Stimulated activated CD4-positive, alpha-beta T cell treated with anti-CD3 and anti-CD28 coated beads, Interleukin-4, amount 100 ng/mL, for 48 hours (primary cell): ENCODE measurements around the gene SYDE1.
A peak's percentile ranks its signal among the peaks of the same experiment; 100 is the strongest.
"Not testable (repeated sequence)": the region's sequence is repeated elsewhere in the genome, so short reads cannot be mapped to it uniquely, and the experiment has no call there.

Experiments used
- DNase-seq, 2 donors: peaks; one replicate each; pipeline ENCODE4 v3.0.0-alpha.2; 2020; ENCODE audit warnings: low read depth in 2 of 2

The SYDE1 gene, protein sequence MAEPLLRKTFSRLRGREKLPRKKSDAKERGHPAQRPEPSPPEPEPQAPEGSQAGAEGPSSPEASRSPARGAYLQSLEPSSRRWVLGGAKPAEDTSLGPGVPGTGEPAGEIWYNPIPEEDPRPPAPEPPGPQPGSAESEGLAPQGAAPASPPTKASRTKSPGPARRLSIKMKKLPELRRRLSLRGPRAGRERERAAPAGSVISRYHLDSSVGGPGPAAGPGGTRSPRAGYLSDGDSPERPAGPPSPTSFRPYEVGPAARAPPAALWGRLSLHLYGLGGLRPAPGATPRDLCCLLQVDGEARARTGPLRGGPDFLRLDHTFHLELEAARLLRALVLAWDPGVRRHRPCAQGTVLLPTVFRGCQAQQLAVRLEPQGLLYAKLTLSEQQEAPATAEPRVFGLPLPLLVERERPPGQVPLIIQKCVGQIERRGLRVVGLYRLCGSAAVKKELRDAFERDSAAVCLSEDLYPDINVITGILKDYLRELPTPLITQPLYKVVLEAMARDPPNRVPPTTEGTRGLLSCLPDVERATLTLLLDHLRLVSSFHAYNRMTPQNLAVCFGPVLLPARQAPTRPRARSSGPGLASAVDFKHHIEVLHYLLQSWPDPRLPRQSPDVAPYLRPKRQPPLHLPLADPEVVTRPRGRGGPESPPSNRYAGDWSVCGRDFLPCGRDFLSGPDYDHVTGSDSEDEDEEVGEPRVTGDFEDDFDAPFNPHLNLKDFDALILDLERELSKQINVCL

DNA sequence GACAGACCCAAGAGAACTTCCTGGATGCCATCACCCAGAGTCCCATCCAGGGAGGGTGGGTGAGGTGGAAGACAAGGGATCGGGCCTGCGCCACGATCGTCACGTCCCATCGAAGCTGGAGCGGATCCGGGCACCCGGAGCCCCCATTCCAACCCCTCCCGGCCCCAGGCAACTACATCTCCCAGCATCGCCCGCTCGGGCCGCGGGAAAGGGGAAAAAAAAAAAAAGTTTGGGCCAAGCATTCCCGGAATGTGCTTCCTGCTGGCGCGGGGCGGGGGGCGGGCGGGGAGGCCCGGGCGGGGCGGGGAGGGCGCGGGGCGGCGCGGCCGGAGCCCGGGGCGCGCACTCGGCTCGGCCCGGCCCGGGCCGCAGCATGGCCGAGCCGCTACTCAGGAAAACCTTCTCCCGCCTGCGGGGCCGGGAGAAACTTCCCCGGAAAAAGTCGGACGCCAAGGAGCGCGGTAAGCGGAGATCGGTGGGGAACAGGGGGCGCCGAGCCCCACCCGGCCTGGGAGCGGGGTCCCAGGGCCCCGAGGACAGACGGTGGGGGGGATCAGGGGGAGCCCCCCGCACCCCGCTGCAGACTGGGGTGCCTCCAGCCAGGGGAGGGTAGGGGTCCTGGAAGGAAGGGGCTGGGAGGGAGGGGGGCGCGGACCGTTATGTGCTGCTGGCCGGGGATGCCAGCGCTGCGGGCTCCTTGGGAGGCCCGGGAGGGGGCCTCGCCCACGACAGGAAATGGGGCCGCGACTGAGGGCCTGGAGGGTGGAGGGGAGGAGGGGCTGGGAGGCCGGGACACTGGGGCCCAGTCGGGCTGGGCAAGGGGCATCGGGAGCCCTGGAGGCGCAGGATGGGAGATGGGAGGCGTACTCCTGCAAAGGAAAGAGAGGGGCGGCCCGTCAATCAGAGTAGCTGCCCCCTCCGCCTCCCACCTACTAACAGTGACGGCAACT, at the start of gene SYDE1:
SYDE1 (plus strand) TSS at position 341 of the 950 bp plus-strand sequence; CDS start at position 374, 33 bp downstream.
- DNase-seq, result peak; percentile 19 to 24

DNA sequence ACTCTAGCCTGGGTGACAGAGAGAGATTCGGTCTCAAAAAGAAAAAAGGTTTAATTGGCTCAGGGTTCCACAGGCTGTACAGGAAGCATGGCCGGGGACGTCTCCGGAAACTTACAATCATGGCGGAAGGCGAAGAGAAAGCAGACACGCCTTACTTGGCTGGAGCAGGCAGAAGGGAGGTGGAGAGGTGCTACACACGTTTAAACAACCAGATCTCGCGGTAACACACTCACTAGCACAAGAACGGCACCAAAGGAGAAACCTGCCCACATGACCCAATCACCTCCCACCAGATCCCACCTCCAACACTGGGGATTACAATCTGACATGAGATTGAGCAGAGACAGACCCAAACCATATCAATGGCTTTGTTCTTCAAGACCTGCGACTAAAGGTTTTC, 45.2 kb upstream of the SYDE1 start:
- no peak for DNase-seq

DNA sequence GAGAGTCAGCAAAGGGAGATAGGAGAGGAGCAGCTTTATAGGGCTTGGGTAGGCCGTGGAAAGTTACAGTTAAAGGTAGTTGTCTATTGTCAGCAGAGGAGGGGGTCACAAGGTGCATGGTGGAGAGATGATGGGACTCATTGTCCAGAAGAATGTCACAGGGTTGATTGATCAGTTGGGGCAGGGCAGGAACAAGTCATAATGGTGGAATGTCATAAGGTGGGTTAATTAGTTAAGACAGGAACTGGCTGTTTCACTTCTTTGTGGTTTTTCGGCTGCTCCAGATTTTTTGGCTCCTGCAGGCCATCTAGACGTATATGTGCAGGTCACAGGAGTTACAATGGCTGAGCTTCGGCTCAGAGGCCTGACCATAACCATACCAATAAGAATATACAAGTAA, 36.8 kb upstream of the SYDE1 start:
- DNase-seq, result not testable (repeated sequence)

DNA sequence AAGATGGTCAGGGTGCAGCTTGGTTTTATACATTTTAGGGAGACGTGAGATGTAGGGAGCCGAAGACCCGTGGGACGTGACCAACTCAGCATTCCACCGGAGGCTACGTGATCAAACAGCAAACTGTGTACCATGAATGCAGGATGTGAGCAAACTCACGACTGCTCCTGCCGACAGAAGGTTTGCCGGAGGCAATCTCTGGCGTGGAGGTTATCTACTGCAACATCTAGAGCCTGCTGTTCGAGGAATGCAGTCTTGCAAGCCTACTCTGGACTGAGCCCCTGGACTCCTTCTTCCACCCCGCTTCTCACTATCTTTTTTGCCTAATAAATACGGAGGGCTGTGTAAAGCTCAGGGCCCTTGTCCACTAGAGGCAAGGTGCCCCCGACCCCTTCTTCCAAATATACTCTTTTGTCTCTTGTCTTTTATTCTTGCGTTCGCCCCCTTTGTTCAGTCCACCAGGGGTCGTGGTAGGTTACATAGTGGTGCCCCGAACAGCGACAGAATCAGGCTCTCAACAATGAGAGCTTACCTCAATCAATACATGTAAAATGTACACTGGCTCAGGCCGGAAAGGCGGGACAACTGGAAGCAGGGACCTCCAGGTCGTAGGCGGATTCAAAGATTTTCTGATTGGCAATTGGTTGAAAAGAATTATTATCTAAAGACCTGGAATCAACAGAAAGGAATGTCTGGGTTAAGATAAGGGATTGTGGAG, 34.1 kb upstream of the SYDE1 start:
- no peak for DNase-seq

DNA sequence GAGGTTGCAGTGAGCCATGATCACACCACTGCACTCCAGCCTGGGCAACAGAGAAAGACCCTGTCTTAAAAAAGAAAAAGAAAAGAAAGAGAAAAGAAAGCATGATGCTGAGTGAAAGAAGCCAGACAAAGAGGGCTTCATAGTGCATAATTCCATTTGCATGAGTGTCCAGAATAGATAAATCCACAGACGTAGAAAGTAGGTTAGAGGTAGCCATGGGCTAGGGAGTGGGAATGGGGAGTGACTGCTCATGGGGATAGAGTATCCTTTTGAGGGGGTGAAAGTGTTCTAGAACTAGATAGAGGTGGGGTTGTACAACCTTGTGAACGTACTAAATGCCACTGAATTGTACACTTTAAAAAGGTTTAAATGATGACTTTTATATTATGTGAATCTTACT, 32.8 kb upstream of the SYDE1 start:
- DNase-seq, result no peak

DNA sequence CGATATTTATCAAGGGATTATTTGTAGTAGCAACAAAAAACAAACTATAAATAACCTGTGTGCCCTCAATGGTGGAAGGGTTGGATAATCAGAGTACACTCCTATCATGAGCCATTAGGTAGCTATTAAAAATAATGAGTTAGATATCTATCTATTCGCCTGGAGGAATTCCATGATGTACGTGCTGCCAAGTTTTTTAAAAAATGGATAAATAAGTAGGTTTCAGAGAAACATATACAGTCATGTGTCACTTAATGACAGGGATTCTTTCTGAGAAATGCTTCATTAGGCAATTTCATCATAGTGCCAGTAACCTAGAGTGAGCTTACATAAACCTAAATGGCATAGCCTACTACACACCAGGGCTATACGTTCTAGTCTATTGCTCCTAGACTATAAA, 31.4 kb upstream of the SYDE1 start:
- no peak for DNase-seq

DNA sequence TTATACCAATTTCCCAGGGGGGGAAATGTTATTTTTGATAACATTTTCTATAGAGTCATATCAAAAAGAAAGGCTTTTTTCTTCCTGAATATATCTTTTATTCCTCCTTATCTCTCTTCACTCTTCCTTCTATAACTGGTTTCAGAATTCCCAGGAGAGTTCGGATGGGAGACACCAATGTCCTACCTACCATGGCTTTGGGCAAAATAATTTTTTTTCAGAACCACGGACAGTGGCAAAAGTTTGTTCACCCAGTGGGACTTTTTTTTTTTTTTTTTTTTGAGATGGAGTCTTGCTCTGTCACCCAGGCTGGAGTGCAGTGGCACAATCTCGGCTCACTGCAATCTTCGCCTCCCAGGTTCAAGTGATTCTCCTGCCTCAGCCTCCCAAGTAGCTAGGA, 27.2 kb upstream of the SYDE1 start:
- not testable (repeated sequence) for DNase-seq

DNA sequence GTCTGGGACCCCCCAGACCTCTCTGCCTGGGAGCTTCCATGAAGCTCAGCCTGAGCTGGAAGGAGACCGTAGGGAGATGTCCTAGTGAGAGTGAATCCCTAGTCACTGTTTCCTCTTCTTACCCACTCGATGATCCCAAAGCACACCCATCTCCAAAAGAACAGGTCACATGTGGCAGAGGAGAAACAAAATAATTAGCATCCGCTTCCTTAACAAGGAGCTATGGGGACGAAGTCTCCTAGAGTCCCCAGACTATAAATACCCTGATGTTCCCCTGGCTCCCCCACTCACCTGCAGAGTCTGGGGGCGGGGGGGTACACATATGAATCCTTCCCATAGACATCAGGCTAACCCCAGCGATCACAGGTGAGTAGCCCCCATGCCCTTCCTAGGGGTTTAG, 25.3 kb upstream of the SYDE1 start, which contains the start of gene OR1I1:
OR1I1 (plus strand) TSS at position 301 of the 400 bp plus-strand sequence. CDS start 4,855 bp downstream, outside the sequence.
- no peak for DNase-seq

DNA sequence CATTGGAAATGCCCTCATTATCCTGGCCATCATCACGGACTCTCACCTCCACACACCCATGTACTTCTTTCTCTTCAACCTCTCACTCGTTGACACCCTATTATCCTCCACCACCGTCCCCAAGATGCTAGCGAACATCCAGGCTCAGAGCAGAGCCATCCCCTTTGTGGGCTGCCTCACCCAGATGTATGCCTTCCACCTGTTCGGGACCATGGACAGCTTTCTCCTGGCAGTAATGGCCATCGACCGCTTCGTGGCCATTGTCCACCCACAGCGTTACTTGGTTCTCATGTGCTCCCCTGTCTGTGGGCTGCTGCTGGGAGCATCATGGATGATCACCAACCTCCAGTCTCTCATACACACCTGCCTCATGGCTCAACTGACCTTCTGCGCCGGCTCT, 20.0 kb upstream of the SYDE1 start:
- DNase-seq, result no peak

DNA sequence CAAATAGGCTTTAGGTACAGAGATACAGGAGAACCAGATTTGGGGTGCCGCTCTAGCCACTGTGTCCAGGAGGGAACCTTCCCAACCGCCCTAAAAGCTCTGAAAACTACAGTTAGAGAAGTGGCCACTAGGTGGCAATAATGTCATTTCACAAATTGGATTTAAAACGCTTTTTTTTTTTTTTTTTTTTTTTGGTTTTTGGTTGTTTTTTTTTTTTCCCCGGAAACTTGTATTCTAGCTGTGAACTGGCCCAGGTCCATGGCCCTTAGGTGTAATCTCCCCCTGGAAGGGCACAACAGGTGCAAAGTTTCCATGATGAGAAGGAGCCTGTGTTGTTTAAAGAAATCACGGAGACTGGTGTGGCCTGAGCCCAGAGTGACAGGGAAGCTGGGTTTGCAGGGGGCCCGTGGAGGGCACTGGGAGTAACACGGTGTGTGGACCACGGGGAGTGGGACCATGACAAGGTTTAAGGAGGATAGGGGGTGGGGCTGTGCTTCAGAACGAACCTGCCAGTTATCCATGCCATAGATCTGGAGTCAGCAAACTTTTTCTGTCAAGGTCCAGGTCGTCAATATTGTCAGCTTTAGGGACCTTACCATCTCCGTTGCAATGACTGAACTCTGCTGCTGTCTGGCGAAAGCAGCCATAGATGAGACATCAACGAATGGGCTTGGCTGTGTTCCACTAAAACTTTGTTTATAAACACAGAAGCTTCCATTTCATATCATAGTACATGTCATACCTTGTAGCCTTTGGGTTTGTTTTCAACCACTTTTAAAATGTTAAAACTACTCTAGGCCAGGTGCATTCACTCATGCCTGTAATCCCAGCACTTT, 15.1 kb upstream of the SYDE1 start:
- DNase-seq, result peak in 1 of 2 donors; percentile 16

DNA sequence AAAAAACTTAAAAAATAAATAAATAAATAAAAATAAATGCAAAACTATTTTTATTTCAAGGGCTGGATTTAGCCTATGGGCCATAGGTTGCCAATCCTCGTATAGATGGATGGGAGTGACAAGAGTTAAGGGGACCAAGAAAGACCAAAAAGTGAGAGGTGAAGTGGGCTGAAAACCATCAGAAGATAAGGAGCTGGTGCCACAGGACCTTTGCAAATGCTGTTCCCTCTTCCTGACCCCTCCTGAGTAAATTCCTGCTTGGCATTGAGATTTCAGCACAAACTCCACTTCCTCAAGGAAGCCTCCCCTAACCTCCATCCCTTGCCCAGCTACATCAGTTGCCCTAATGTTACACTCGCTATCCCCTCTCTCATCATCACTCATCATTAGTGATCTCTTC, 14.2 kb upstream of the SYDE1 start:
- no peak for DNase-seq

DNA sequence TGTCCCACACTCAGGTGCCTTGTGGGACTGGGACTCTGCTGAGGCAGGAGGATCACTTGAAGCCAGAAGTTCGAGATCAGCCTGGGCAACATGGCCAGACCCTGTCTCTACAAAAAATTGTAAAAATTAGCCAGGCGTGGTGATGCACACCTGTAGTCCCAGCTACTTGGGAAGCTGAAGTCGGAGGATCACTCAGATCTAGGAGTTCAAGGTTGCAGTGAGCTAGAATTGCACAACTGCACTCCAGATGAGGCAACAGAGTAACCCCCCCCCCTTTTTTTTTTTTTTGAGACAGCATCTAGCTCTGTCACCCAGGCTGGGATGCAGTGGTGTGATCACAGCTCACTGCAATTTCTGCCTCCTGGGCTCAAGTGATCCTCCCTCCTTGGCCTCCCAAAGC, 11.0 kb upstream of the SYDE1 start:
- no peak for DNase-seq

DNA sequence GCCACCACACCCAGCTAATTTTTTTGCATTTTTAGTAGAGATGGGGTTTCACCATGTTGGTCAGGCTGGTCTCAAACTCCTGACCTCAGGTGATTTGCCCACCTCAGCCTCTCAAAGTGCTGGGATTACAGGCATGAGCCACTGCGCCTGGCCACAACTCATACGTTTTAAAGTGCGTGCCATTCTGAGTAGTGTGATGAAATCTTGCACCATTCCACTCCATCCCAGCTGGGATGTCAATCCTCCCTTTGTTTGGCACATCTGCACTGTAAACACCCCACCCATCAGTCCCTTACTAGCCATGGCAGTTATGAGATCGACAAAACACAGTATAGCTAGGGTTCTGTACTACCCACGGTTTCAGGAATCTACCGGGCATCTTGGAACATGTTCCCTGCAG, 9.2 kb upstream of the SYDE1 start:
- not testable (repeated sequence) for DNase-seq

DNA sequence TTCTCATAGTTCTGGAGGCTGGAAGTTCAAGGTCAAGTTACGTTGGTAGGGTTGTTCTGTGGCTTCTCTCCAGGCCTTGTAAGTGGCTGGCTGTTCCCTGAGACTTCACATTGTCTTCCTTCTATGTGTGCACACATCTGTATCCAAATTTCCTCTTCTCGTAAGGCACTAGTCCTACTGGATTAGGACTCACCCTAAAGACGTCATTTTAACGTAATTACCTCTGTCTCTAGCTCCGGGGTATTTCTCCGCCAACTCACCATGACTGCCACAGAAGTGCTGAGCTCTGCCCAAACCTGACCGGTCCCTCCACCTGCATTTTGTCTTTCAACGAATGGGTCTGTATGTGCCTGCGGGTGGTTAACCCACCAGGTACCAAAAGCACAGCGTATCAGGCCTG, 8.7 kb upstream of the SYDE1 start:
- no peak for DNase-seq

DNA sequence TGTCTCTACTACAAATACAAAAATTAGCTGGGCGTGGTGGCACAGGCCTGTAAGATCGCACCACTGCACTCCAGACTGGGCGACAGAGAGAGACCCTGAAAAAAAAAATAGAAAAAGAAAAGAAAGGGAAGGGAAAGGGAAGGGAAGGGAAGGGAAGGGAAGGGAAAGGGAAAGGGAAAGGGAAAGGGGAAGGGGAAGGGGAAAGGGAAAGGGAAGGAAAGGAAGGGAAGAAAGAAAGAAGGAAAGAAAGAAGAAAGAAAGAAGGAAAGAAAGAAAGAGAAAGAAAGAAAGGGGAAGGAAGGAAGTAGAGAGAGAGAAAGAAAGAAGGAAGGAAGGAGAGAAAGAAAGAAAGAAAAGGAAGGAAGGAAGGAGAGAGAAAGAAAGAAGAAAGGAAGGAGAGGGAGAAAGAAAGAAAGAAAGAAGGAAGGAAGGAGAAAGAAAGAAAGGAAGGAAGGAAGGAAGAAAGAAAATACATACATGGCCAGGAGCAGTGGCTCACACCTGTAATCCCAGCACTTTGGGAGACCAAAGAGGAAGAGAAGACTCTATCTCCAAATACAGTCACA, 8.1 kb upstream of the SYDE1 start:
- no peak for DNase-seq

DNA sequence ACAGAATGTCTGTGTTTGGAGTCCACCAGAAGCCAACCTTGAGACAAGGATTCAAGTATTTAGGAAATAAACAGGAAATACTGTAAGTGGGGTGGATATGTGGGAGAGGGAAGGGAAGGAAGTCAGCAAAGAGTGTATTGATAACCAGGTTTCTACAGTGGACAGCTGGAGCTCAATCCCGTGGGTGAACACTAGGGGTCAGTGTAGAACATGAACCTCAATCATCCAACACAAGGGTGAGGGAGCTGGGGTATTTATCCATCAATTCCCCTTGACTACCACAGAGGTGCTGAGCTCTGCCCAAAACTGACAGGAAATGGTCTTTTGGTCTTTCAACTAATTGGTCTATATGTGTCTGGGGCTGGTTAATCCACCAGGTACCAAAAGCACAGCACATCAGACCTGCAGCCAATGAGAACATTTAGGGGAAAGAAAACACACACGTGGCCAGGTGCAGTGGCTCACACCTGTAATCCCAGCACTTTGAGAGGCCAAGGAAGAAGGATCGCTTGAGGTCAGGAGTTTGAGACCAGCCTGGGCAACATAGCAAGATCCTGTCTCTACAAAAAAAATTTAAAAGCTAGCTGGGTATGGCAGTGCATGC, 5.6 kb upstream of the SYDE1 start:
- DNase-seq, result peak; percentile 31 to 59

DNA sequence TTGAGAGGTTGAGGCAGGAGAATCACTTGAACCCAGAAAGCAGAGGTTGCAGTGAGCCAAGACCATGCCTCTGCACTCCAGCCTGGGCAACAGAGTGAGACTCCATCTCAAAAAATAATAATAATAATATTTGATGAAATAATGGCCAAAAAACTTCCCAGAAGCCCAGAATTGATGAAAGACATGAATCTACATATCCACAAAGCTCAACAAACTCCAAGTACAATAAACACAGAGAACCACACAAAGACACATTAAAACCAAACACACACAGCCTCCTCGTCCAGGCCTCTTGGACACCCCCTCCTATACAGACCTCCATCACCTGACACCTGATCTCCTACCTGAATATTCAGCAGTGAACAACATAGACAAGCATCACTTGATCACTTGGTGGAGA, 3.2 kb upstream of the SYDE1 start:
- no peak for DNase-seq

DNA sequence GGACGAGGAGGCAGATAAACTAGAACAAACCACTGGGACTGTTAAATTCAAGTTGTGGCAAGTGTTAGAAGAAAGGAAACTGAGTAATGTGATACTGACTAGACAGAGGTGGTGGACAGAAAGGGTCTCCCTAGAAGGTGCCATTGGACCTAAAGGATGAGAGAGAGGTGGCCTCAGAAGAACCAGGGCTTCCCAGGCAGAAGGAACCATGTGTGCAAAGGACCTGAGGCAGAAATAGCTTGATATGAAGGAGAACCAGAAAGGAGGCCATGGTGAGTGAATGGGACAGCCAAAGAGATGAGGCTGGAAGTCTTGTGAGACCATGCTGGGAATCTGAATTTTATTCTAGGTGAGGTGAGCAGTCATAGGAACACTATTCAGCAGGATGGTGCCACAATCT, 2.8 kb upstream of the SYDE1 start:
- no peak for DNase-seq

DNA sequence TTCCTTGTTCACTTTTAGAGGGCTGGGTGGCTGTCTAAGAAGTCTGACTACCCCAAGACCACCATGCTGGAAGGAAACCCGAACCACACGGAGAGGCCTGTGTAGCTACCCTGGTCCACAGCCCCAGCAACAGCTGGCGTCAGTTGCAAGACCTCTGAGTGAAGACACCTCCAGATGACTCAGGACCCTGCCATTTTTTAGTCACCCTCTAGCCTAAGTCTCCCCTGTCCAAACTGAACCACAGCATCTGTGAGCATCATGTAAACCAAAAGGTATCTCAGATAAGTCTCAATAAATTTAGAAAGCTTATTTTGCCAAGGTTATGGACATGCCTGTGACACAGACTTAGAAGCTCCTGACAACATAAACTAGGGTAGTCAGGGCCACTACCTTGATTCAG, 2.2 kb upstream of the SYDE1 start:
- no peak for DNase-seq
